GM18526 (cell line): ENCODE measurements around the gene TEAD1.

ENCODE experiments used
- POLR2A ChIP-seq: IDR thresholded peaks from 3 replicates; pipeline ENCODE4 v1.6.1; 2011; ENCODE audit not compliant: insufficient read length; ENCODE audit errors: extremely low read depth

The TEAD1 gene

GRCh38 chr11:12646478-12646877 lies 27.7 kb upstream of the TEAD1 start:
- TF ChIP-seq POLR2A, result no peak

GRCh38 chr11:12653729-12654128 lies 20.5 kb upstream of the TEAD1 start:
- no peak for TF ChIP-seq POLR2A

- no peak for TF ChIP-seq POLR2A
These were observed 18.4 kb upstream of the TEAD1 start for GRCh38 chr11:12655842-12656241.

GRCh38 chr11:12657336-12657735 lies 16.9 kb upstream of the TEAD1 start:
- no peak for TF ChIP-seq POLR2A

- TF ChIP-seq POLR2A, result no peak
These were observed 16.2 kb upstream of the TEAD1 start for GRCh38 chr11:12657981-12658380.

GRCh38 chr11:12662101-12662689 lies 12.0 kb upstream of the TEAD1 start:
- TF ChIP-seq POLR2A, result no peak

DNA sequence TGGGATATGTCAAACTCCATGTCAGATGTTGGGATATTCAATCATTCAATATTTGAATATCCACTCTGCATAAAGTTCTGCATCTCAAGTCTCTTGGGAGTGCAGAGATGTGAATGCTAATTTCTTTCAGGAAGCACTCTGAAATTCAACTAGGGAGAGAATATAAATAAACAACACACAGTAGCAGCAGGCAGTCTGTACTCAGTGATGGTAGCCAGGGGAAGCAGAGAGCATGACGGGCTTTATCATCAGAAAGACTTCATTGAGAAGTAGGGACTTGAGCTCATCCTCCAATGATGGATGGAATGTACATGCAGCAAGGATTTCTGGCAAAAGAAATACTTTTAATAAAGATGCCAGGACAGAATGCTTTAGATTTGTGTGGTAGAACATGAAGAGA lies 9.8 kb upstream of the TEAD1 start:
- TF ChIP-seq POLR2A, result no peak

- no peak for TF ChIP-seq POLR2A
These were observed 7.3 kb upstream of the TEAD1 start for GRCh38 chr11:12666915-12667314.

DNA sequence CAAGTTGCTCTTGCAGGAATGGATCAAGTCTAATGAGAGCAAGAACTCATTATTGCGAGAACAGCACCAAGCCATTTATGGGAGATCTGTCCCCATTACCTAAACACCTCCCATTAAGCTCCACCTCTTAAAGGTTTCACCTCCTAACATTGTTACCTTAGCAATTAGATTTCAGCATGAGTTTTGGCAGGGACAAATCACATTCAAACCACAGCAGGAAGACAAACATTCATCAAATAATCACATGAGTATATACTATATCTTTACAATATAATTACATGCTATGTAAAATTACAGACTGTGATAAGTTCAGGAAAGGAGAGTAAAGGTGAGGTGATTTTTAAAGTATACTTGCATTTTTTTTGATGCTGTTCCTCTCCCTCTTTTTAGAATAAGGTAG lies 6.6 kb upstream of the TEAD1 start:
- no peak for TF ChIP-seq POLR2A

DNA sequence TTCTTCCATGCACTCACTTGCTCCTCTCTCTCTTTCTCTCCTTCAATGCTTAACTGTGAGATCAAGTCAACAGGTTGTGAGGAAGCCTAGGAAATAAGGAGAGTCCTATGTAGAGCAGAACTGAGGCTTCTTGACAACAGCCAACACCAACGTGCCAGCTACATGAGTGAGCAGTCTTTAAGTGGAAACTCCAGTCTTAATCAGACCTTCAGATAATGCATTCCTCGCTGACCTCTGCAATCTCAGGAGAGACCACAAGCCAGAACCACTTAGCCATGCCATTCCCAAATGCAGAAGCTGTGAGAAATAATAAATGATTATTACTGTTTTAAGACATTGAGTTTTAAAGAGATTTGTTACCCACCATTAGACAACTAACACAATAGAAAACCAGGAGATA lies 6.1 kb upstream of the TEAD1 start:
- no peak for TF ChIP-seq POLR2A

GRCh38 chr11:12669930-12670329 lies 4.3 kb upstream of the TEAD1 start:
- no peak for TF ChIP-seq POLR2A

- no peak for TF ChIP-seq POLR2A
These were observed 2.9 kb upstream of the TEAD1 start for GRCh38 chr11:12671370-12671769.

GRCh38 chr11:12673601-12673923 lies 659 bp upstream of the TEAD1 start:
- TF ChIP-seq POLR2A, result no peak

- no peak for TF ChIP-seq POLR2A
These were observed 332 bp downstream of the TEAD1 start for GRCh38 chr11:12674571-12674935.

DNA sequence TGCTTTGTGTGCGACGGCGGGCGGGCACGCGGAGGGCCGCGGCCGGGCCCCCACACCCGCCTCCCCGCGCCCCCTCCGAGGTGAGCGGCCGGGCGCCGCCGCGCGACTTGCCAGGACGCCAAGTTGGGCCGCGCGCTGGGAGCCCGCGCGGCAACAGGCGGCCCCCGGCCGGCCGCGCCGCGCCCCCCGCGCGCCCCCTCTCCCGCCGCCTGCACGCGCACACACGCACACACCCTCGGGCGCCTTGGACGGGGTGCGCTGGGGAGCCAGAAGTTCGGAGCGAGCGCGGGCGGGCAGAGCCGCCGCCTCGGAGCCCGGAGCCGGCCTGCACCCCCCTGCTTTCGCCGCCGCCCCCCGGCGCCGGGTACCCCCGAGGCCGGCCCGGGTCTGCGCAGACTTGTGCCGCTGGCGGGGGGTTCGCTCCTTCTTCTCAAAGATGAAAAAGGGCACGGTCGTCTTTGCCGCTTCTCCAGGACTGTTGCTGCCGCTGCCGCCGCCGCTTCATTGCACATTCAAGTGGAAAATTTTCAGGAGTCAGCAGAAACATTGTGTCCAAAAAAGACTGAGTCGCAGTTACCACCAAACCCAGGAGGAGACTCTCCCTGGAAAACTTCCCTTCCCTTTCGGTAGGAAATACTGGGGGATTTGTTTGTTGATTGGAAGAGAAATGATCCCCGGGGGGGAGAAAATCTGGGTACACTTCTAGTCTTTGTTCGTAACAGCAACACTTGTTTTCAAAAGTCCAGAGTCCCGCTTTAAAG lies 895 bp downstream of the TEAD1 start:
- TF ChIP-seq POLR2A, result no peak

GRCh38 chr11:12675951-12676711 lies 1.9 kb downstream of the TEAD1 start:
- no peak for TF ChIP-seq POLR2A

- no peak for TF ChIP-seq POLR2A
These were observed 2.9 kb downstream of the TEAD1 start for GRCh38 chr11:12677131-12677530.

- TF ChIP-seq POLR2A, result no peak
These were observed 3.9 kb downstream of the TEAD1 start for GRCh38 chr11:12678092-12678491.
